Common myeloid progenitor, CD34-positive (primary cell): ENCODE data around the gene TOM1.

Experiments
- CTCF ChIA-PET: fragments of 350-600 bp; sonication (Branson Sonifier 250); formaldehyde crosslinking; loops from one replicate; lab custom pipeline; 2021; ENCODE audit warnings: antibody characterized with exemption; lab: Charles Lee
- POLR2A ChIA-PET: fragments of 350-600 bp; sonication (Branson Sonifier 250); formaldehyde crosslinking; loops from one replicate; lab custom pipeline; 2021; ENCODE audit warnings: antibody characterized with exemption; lab: Charles Lee
- DNase-seq, 3 donors: peaks; one replicate each; pipeline versions ENCODE4 v3.0.0 to v3.0.0-alpha.2; 2013
- H3K27ac ChIP-seq, 2 experiments: 1 replicate in 1 of 2; 2 replicates in 1 of 2; pipeline ENCODE4 v1.7.0; 2013; ENCODE audit warnings: inconsistent platforms in 2 of 2, low read length in 2 of 2, mild to moderate bottlenecking in 2 of 2, low read depth in 1 of 2, moderate library complexity in 1 of 2; ENCODE audit not compliant: severe bottlenecking in 2 of 2, insufficient read depth in 1 of 2, poor library complexity in 1 of 2
- H3K27me3 ChIP-seq, 5 experiments: replicated peaks in 2 of 5; 1 replicate in 3 of 5; 2 replicates in 2 of 5; pipeline versions ENCODE4 v1.6.1 to v1.7.0; 2013; ENCODE audit warnings: low read length in 4 of 5, mild to moderate bottlenecking in 2 of 5, moderate library complexity in 2 of 5, inconsistent platforms in 1 of 5; ENCODE audit not compliant: insufficient read depth in 5 of 5, control insufficient read depth in 4 of 5
- H3K36me3 ChIP-seq, 4 experiments: 1 replicate in 2 of 4; 2 replicates in 2 of 4; pipeline versions ENCODE4 v1.6.1 to v1.7.0; 2013; ENCODE audit warnings: low read length in 3 of 4, control low read depth in 1 of 4, mild to moderate bottlenecking in 1 of 4; ENCODE audit not compliant: control insufficient read depth in 4 of 4, insufficient read depth in 4 of 4
- H3K4me1 ChIP-seq, 4 experiments: 1 replicate in 3 of 4; 2 replicates in 1 of 4; pipeline versions ENCODE4 v1.6.1 to v1.7.1; 2013; ENCODE audit warnings: low read length in 3 of 4, mild to moderate bottlenecking in 3 of 4, control low read depth in 1 of 4, inconsistent platforms in 1 of 4, moderate library complexity in 1 of 4; ENCODE audit not compliant: control insufficient read depth in 4 of 4, insufficient read depth in 4 of 4; ENCODE audit errors: control extremely low read depth in 1 of 4
- H3K4me3 ChIP-seq, 7 experiments: 1 replicate in 4 of 7; 2 replicates in 3 of 7; pipeline versions ENCODE4 v1.5.1 to v1.7.0; 2013; ENCODE audit warnings: mild to moderate bottlenecking in 7 of 7, low read length in 6 of 7, moderate library complexity in 6 of 7, inconsistent platforms in 2 of 7, low read depth in 2 of 7, control low read depth in 1 of 7; ENCODE audit not compliant: insufficient read depth in 4 of 7, control insufficient read depth in 1 of 7; ENCODE audit errors: extremely low read depth in 1 of 7
- H3K9me3 ChIP-seq, 5 experiments: 1 replicate in 4 of 5; 2 replicates in 1 of 5; pipeline versions ENCODE4 v1.6.1 to v1.7.1; 2013; ENCODE audit warnings: low read length in 4 of 5, mild to moderate bottlenecking in 2 of 5, inconsistent platforms in 1 of 5, low read depth in 1 of 5, moderate library complexity in 1 of 5; ENCODE audit not compliant: control insufficient read depth in 4 of 5, insufficient read depth in 2 of 5; ENCODE audit errors: control extremely low read depth in 1 of 5
- WGBS: methylation state at CpG from one replicate; pipeline ENCODE4 v1.1.5; 2013; ENCODE audit not compliant: insufficient coverage; 5-methylcytosine and 5-hydroxymethylcytosine counted together

Gene TOM1

DNA sequence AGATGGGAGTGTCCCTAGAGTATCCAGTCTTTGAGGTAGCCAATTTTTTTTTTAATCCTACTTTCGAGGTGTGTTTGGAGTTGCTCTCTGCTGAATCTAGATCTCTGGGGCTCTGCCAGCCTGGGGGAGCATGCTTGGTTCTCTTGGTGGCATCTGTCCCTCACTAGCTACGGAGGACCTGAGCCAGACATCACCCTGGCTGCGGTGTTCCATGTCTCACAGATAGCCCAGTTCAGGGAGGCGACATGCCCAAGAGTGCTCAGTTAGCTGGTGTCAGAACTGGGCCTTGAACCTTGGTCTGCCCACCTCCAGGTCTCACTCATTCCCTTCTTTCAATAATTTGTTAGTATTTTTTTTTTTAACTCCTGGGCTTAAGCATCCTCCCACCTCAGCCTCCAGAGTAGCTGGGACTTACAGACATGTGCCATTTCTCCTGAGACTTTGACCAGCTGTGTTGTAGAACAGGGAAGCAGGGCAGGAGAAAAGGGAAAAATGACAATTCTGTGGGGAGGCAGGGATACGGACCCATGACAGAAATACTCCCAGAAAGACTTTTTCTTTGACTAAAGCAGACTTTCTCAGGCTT is 81.8 kb downstream of the TOM1 start:
- CTCF ChIA-PET: interaction anchor here (0.6 to 2.1 kb wide), 4 partner anchors 9 to 30 kb away, joined by 3 to 6 read pairs (median 4); no protein-coding TSS in a partner anchor
- no peak overlapping the region for H3K27ac ChIP-seq

DNA sequence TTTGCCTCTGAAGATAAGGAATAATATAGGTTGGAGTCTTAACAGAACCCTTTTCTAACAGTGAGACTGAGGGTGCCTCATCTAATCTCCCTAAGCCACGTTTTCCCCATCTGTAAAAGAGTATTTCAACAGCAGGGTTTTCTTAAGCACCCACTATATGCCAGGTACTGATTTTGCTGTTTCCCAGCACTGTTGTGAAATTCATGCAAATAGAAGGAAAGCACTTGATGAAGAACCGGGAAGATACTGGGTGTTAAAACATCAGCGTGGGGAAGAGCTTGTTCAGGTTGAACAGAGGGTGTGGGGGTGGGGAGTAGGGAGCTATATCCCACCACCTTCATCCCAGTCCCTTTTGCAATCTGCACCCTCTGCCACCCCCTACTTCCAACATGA is 84.0 kb downstream of the TOM1 start:
- H3K27me3 ChIP-seq: peaks cover 0 to 17% (median 0%) of the 10 kb centered on the region in 5 experiments
- no peaks in the 10 kb centered on the region for H3K9me3 ChIP-seq
- no peak overlapping the region for H3K4me3 ChIP-seq
- DNase-seq: no peak
- H3K36me3 ChIP-seq: no peaks in the 10 kb centered on the region
- H3K27ac ChIP-seq: no peak overlapping the region
- 80% methylated on average over 1 of the region's 3 CpGs for WGBS
- ChIA-PET POLR2A (no interaction called here), CTCF (no interaction called here)
- peaks cover 0 to 16% (median 10%) of the 10 kb centered on the region in 4 experiments for H3K4me1 ChIP-seq

More for the DNA sequence above, 81.8 kb downstream of the TOM1 start:
- Histone ChIP-seq H3K27me3 (peaks cover 0 to 17% (median 0%) of the 10 kb centered on the region in 5 experiments), H3K9me3 (no peaks in the 10 kb centered on the region), H3K4me1 (peaks cover 4 to 37% (median 26%) of the 10 kb centered on the region in 4 experiments), H3K4me3 (peak overlapping the region in 6 of 7 experiments; percentile 30 to 72 (median 59)), H3K36me3 (no peaks in the 10 kb centered on the region)
- WGBS: 92% methylated on average over 4 of the region's 5 CpGs
- POLR2A ChIA-PET: no interaction called here
- DNase-seq: no peak

DNA sequence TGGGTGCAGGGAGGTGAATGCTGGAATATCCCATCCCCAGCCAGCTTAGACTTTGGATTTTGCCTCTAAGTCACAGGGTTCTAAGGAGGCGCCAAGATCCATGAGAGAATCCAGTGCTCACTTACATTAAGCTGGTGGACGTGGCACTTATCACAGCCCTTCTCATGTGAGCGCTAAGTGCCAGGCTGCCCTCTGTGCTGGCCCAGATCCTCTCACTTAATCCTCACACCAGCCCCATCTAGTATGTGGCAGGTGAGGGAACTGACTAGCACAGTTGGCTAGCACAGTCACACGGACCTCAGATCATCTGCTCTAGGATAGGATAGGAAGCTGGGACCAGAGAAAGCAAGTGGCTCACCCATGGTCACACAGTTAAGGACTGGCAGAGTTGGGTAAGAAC is 84.8 kb downstream of the TOM1 start:
- CTCF ChIA-PET: interaction anchor here (1.5 to 1.6 kb wide), 2 partner anchors 12 to 17 kb away, joined by 5 to 7 read pairs; no protein-coding TSS in a partner anchor

DNA sequence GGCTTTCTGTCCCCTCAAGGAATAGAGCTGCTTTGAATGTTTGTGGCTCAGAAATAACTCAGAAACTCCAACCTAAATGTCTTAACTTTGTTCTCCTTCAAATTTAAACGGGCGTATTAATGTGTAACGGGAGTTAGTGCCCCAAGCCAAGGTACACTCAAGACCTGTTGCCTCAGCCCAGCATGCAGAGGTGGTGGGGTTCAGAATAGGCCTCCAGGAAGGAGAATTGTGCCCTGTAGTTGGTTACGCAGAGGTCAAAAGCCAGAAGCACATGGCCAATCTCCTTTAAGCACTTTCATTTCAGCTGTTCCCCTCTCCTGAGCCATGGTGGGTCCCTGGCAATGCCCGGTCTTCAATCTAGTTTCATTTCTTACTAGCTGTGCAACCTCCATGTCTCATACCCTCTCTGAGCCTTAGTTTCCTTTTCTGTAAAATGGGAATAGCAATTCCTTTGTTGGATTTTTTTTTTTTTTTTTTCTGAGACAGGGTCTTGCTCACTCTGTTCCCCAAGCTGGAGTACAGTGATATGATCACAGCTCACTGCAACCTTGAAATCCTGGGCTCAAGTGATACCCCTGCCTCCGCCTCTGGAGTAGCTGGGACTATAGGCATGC is 85.4 kb downstream of the TOM1 start:
- no peak for DNase-seq
- Histone ChIP-seq H3K4me3 (no peak overlapping the region), H3K4me1 (peaks cover 0 to 15% (median 10%) of the 10 kb centered on the region in 4 experiments), H3K9me3 (no peaks in the 10 kb centered on the region), H3K27ac (no peak overlapping the region), H3K36me3 (no peaks in the 10 kb centered on the region), H3K27me3 (peaks cover 0 to 17% (median 0%) of the 10 kb centered on the region in 5 experiments)
- POLR2A ChIA-PET: no interaction called here
- 98% methylated on average over 5 of the region's 6 CpGs for WGBS
- CTCF ChIA-PET: interaction anchor here (1.5 to 1.6 kb wide), 2 partner anchors 11 to 16 kb away, joined by 5 to 7 read pairs; no protein-coding TSS in a partner anchor

More for the DNA sequence above, 84.8 kb downstream of the TOM1 start:
- H3K9me3 ChIP-seq: no peaks in the 10 kb centered on the region
- peaks cover 0 to 16% (median 10%) of the 10 kb centered on the region in 4 experiments for H3K4me1 ChIP-seq
- peaks cover 0 to 17% (median 0%) of the 10 kb centered on the region in 5 experiments for H3K27me3 ChIP-seq
- POLR2A ChIA-PET: no interaction called here
- H3K4me3 ChIP-seq: no peak overlapping the region
- no peaks in the 10 kb centered on the region for H3K36me3 ChIP-seq
- 83% methylated on average over 2 of the region's 4 CpGs for WGBS
- DNase-seq: no peak
- H3K27ac ChIP-seq: no peak overlapping the region

GRCh38 chr22:35386670-35387288 is 87.1 kb downstream of the TOM1 start:
- H3K36me3 ChIP-seq: no peaks in the 10 kb centered on the region
- CTCF ChIA-PET: interaction anchor here (1.3 kb wide), 1 partner anchor 12 kb away, joined by 3 read pairs; no protein-coding TSS in a partner anchor
- no peaks in the 10 kb centered on the region for H3K4me1 ChIP-seq
- POLR2A ChIA-PET: no interaction called here
- no peak overlapping the region for H3K4me3 ChIP-seq
- H3K27me3 ChIP-seq: peaks cover 0 to 10% (median 0%) of the 10 kb centered on the region in 5 experiments
- no peak for DNase-seq
- no peaks in the 10 kb centered on the region for H3K9me3 ChIP-seq
- 97% methylated on average over 17 of the region's 19 CpGs for WGBS
- no peak overlapping the region for H3K27ac ChIP-seq

GRCh38 chr22:35390933-35391332 is 91.2 kb downstream of the TOM1 start:
- H3K9me3 ChIP-seq: no peaks in the 10 kb centered on the region
- ChIA-PET POLR2A (no interaction called here), CTCF (interaction anchor here (1.2 kb wide), 1 partner anchor 10 kb away, joined by 3 read pairs; the partner anchor contains the start of gene HMOX1)
- H3K27me3 ChIP-seq: no peaks in the 10 kb centered on the region
- 100% methylated on average over 2 of the region's 5 CpGs for WGBS
- no peak for DNase-seq
- H3K27ac ChIP-seq: no peak overlapping the region
- H3K36me3 ChIP-seq: no peaks in the 10 kb centered on the region
- H3K4me1 ChIP-seq: no peaks in the 10 kb centered on the region
- no peak overlapping the region for H3K4me3 ChIP-seq
